Uterus (tissue), 4 donors: ENCODE results near the gene NFE2L1. TPM values are rescaled to one million over a fixed set of nuclear protein-coding genes. Genes with fewer than 3 reads are reported as not detected.

Source experiments
- DNase-seq, 2 donors: peaks; one replicate each; pipeline ENCODE4 v3.0.0-alpha.2; 2019 to 2020
- H3K27ac ChIP-seq, 2 donors: fragments of 200-600 bp; sonication (generic); 1 replicate in 1 of 2; 2 replicates in 1 of 2; pipeline ENCODE4 v1.5.1; 2016 to 2018
- H3K27me3 ChIP-seq, 2 donors: fragments of 200-600 bp; sonication (generic); one replicate each; pipeline ENCODE4 v1.5.1; 2018 to 2019; ENCODE audit warnings: control low read depth in 1 of 2
- H3K36me3 ChIP-seq, 2 donors: fragments of 200-600 bp; sonication (generic); one replicate each; pipeline ENCODE4 v1.5.1; 2019; ENCODE audit warnings: control low read depth in 1 of 2
- H3K4me1 ChIP-seq, 2 donors: fragments of 200-600 bp; sonication (generic); one replicate each; pipeline ENCODE4 v1.5.1; 2018 to 2019; ENCODE audit warnings: control low read depth in 1 of 2
- H3K4me3 ChIP-seq, 2 donors: fragments of 200-600 bp; sonication (generic); 1 replicate in 1 of 2; 2 replicates in 1 of 2; pipeline ENCODE4 v1.5.1; 2018 to 2019; ENCODE audit warnings: mild to moderate bottlenecking in 1 of 2
- H3K9me3 ChIP-seq, 2 donors: fragments of 200-600 bp; sonication (generic); one replicate each; pipeline ENCODE4 v1.5.1; 2019; ENCODE audit warnings: control low read depth in 1 of 2
- CTCF ChIP-seq, 4 experiments: fragments of 200-600 bp in 2 of 4; fragments of 450-650 bp in 2 of 4; sonication (generic) in 2 of 4; IDR thresholded peaks; one replicate each; pipeline ENCODE4 v1.5.1; 2016 to 2019; ENCODE audit warnings: antibody characterized with exemption in 4 of 4, mild to moderate bottlenecking in 2 of 4, moderate library complexity in 1 of 4
- POLR2A ChIP-seq, 2 donors: fragments of 450-650 bp; IDR thresholded peaks; one replicate each; pipeline ENCODE4 v1.6.1; 2016; ENCODE audit warnings: antibody characterized with exemption in 2 of 2, mild to moderate bottlenecking in 1 of 2, moderate library complexity in 1 of 2
- intact Hi-C: fragments of 100-400 bp; cut with DNase I; formaldehyde crosslinking; loops from one replicate; pipeline ENCODE4 v1.15.1; 2023; ENCODE audit warnings: low total_unique reads
- total RNA-seq, 4 donors: library from RNA; depleted of rRNA in 3 of 4; stranded (reverse); fragments of >200 nt in 3 of 4; gene quantifications; one replicate each; pipeline versions ENCODE4 v1.1.0 to v1.2.4, GENCODE V29; 2014 to 2023
- donor health status: DM: yes; HTN: yes; CAD: no.

The NFE2L1 gene
- total RNA-seq, 4 donors from 2014 or later: 85.6 to 323 (median 176) TPM

GRCh38 chr17:48002916-48003416 lies 45.2 kb upstream of the NFE2L1 start:
- TF ChIP-seq CTCF (IDR thresholded peaks at IDR 0.05) (no peak), POLR2A (IDR thresholded peaks at IDR 0.05) (no peak)
- no peak for DNase-seq
- no peaks in the 10 kb centered on the region for H3K27me3 ChIP-seq
- no peak overlapping the region for H3K27ac ChIP-seq
- no peak overlapping the region for H3K4me3 ChIP-seq
- no peaks in the 10 kb centered on the region for H3K36me3 ChIP-seq
- no peaks in the 10 kb centered on the region for H3K4me1 ChIP-seq
- intact Hi-C loops: no loop called here
- H3K9me3 ChIP-seq: no peaks in the 10 kb centered on the region

- no peaks in the 10 kb centered on the region for H3K36me3 ChIP-seq
- H3K4me3 ChIP-seq: no peak overlapping the region
- no peaks in the 10 kb centered on the region for H3K4me1 ChIP-seq
- no peak for DNase-seq
- H3K27me3 ChIP-seq: no peaks in the 10 kb centered on the region
- no peak overlapping the region for H3K27ac ChIP-seq
- no peaks in the 10 kb centered on the region for H3K9me3 ChIP-seq
- no peak for TF ChIP-seq POLR2A (IDR thresholded peaks at IDR 0.05)
- TF ChIP-seq CTCF (IDR thresholded peaks at IDR 0.05): no peak
- intact Hi-C loops: no loop called here
Observed at GRCh38 chr17:48003417-48004151, 44.6 kb upstream of the NFE2L1 start.

GRCh38 chr17:48004983-48005382 lies 43.2 kb upstream of the NFE2L1 start:
- intact Hi-C loops: no loop called here
- H3K27ac ChIP-seq: no peak overlapping the region
- no peak overlapping the region for H3K4me3 ChIP-seq
- no peak for TF ChIP-seq POLR2A (IDR thresholded peaks at IDR 0.05)
- TF ChIP-seq CTCF (IDR thresholded peaks at IDR 0.05): no peak
- no peaks in the 10 kb centered on the region for H3K4me1 ChIP-seq
- H3K9me3 ChIP-seq: no peaks in the 10 kb centered on the region
- H3K36me3 ChIP-seq: no peaks in the 10 kb centered on the region
- H3K27me3 ChIP-seq: peaks cover 0 to 3% of the 10 kb centered on the region in 2 donors
- DNase-seq: no peak

- intact Hi-C loops: no loop called here
- TF ChIP-seq POLR2A (IDR thresholded peaks at IDR 0.05) (no peak), CTCF (IDR thresholded peaks at IDR 0.05) (no peak)
Observed at GRCh38 chr17:48006936-48007709, 41.0 kb upstream of the NFE2L1 start.

GRCh38 chr17:48010193-48010592 lies 38.0 kb upstream of the NFE2L1 start:
- TF ChIP-seq POLR2A (IDR thresholded peaks at IDR 0.05) (no peak), CTCF (IDR thresholded peaks at IDR 0.05) (no peak)
- no peak for DNase-seq
- intact Hi-C loops: no loop called here
- Histone ChIP-seq H3K27ac (no peak overlapping the region), H3K9me3 (no peaks in the 10 kb centered on the region), H3K36me3 (no peaks in the 10 kb centered on the region), H3K4me1 (peaks cover 0 to 6% of the 10 kb centered on the region in 2 donors), H3K4me3 (no peak overlapping the region), H3K27me3 (peaks cover 6 to 11% of the 10 kb centered on the region in 2 donors)

More at GRCh38 chr17:48006936-48007709, 41.0 kb upstream of the NFE2L1 start:
- H3K27me3 ChIP-seq: peaks cover 6 to 11% of the 10 kb centered on the region in 2 donors
- H3K27ac ChIP-seq: no peak overlapping the region
- DNase-seq: no peak
- H3K4me1 ChIP-seq: peaks cover 0 to 3% of the 10 kb centered on the region in 2 donors
- H3K9me3 ChIP-seq: no peaks in the 10 kb centered on the region
- no peaks in the 10 kb centered on the region for H3K36me3 ChIP-seq
- H3K4me3 ChIP-seq: no peak overlapping the region
